Measurements from ENCODE around the gene GULP1. TPM values are rescaled to one million over a fixed set of nuclear protein-coding genes. Genes with fewer than 3 reads are reported as not detected.

The GULP1 gene
- total RNA-seq, 4 donors from 2014 or later, result 14.3 to 128 (median 95.7) TPM

- intact Hi-C loops (cut with DNase I; ENCODE audit: low total_unique reads), result no loop called here
- Histone ChIP-seq H3K36me3 (no peaks in the 10 kb centered on the region), H3K27me3 (no peaks in the 10 kb centered on the region), H3K27ac (peak overlapping the region in 1 of 2 donors; percentile 12), H3K9me3 (no peaks in the 10 kb centered on the region), H3K4me3 (no peak overlapping the region), H3K4me1 (peaks cover 0 to 8% of the 10 kb centered on the region in 2 donors)
- no peak for DNase-seq
- TF ChIP-seq POLR2A (IDR thresholded peaks at IDR 0.05) (no peak), CTCF (IDR thresholded peaks at IDR 0.05) (no peak)
Observed at GRCh38 chr2:188380280-188380679, 88.6 kb downstream of the GULP1 start.

- no peak overlapping the region for H3K4me3 ChIP-seq
- no peaks in the 10 kb centered on the region for H3K27me3 ChIP-seq
- DNase-seq, result no peak
- intact Hi-C loops (cut with DNase I; ENCODE audit: low total_unique reads), result no loop called here
- no peaks in the 10 kb centered on the region for H3K36me3 ChIP-seq
- H3K4me1 ChIP-seq, result peaks cover 0 to 8% of the 10 kb centered on the region in 2 donors
- no peak for TF ChIP-seq POLR2A (IDR thresholded peaks at IDR 0.05)
- no peak for TF ChIP-seq CTCF (IDR thresholded peaks at IDR 0.05)
- peak overlapping the region; percentile 45 to 67 for H3K27ac ChIP-seq
- H3K9me3 ChIP-seq, result no peaks in the 10 kb centered on the region
Observed at GRCh38 chr2:188381614-188382013, 89.9 kb downstream of the GULP1 start.

- intact Hi-C loops (cut with DNase I; ENCODE audit: low total_unique reads), result no loop called here
- H3K36me3 ChIP-seq, result no peaks in the 10 kb centered on the region
- no peaks in the 10 kb centered on the region for H3K9me3 ChIP-seq
- H3K27me3 ChIP-seq, result no peaks in the 10 kb centered on the region
- H3K4me3 ChIP-seq, result no peak overlapping the region
- H3K4me1 ChIP-seq, result peaks cover 0 to 8% of the 10 kb centered on the region in 2 donors
- no peak for TF ChIP-seq CTCF (IDR thresholded peaks at IDR 0.05)
- DNase-seq, result no peak
- H3K27ac ChIP-seq, result peak overlapping the region; percentile 45 to 67
Observed at GRCh38 chr2:188382107-188382506, 90.4 kb downstream of the GULP1 start.

GRCh38 chr2:188383158-188383557 lies 91.5 kb downstream of the GULP1 start:
- H3K4me3 ChIP-seq, result peak overlapping the region; percentile 6 to 13
- no peaks in the 10 kb centered on the region for H3K27me3 ChIP-seq
- DNase-seq, result no peak
- peak overlapping the region; percentile 45 to 67 for H3K27ac ChIP-seq
- H3K36me3 ChIP-seq, result no peaks in the 10 kb centered on the region
- H3K4me1 ChIP-seq, result peaks cover 0 to 8% of the 10 kb centered on the region in 2 donors
- TF ChIP-seq POLR2A (IDR thresholded peaks at IDR 0.05) (no peak), CTCF (IDR thresholded peaks at IDR 0.05) (no peak)
- H3K9me3 ChIP-seq, result no peaks in the 10 kb centered on the region
- intact Hi-C loops (cut with DNase I; ENCODE audit: low total_unique reads), result no loop called here

GRCh38 chr2:188385857-188386256 lies 94.2 kb downstream of the GULP1 start:
- Histone ChIP-seq H3K27me3 (no peaks in the 10 kb centered on the region), H3K27ac (no peak overlapping the region), H3K9me3 (no peaks in the 10 kb centered on the region), H3K4me1 (peaks cover 0 to 8% of the 10 kb centered on the region in 2 donors), H3K4me3 (no peak overlapping the region), H3K36me3 (no peaks in the 10 kb centered on the region)
- intact Hi-C loops (cut with DNase I; ENCODE audit: low total_unique reads), result no loop called here
- no peak for TF ChIP-seq CTCF (IDR thresholded peaks at IDR 0.05)
- TF ChIP-seq POLR2A (IDR thresholded peaks at IDR 0.05), result no peak
- no peak for DNase-seq

Data from uterus (tissue), 4 donors.